Right cardiac atrium (tissue), 5 donors: ENCODE results near the gene EEF1AKMT3. TPM values are rescaled to one million over a fixed set of nuclear protein-coding genes. Genes with fewer than 3 reads are reported as not detected.

Source experiments
- ATAC-seq, 2 donors: fragments of 200-7000 bp; cut with Tn5 transposase; one replicate each; pipeline versions ENCODE4 v1.8.0 to v1.9.1; 2020; ENCODE audit warnings: moderate library complexity in 2 of 2, mild to moderate bottlenecking in 1 of 2
- DNase-seq, 3 donors: peaks; one replicate each; pipeline ENCODE4 v3.0.0-alpha.2; 2020
- H3K27ac ChIP-seq: one replicate; pipeline ENCODE4 v1.5.1; 2013; ENCODE audit warnings: mild to moderate bottlenecking, low read length, control low read depth, moderate library complexity
- H3K27me3 ChIP-seq: one replicate; pipeline ENCODE4 v1.6.1; 2013; ENCODE audit not compliant: control insufficient read depth, insufficient read depth
- H3K4me1 ChIP-seq: one replicate; pipeline ENCODE4 v1.6.1; 2013; ENCODE audit warnings: low read length; ENCODE audit not compliant: control insufficient read depth, insufficient read depth
- H3K4me3 ChIP-seq: one replicate; pipeline ENCODE4 v1.5.1; 2013; ENCODE audit warnings: low read length, control low read depth
- H3K9me3 ChIP-seq: one replicate; pipeline ENCODE4 v1.6.1; 2013; ENCODE audit warnings: low read length; ENCODE audit not compliant: control insufficient read depth
- WGBS: extraction: QIAGEN DNeasy Blood & Tissue Kit; methylation state at CpG from one replicate; pipeline ENCODE4 v1.1.7; 2013; 5-methylcytosine and 5-hydroxymethylcytosine counted together
- intact Hi-C, 4 donors: fragments of 100-400 bp; cut with DNase I; formaldehyde crosslinking; loops; one replicate each; pipeline versions ENCODE4 v1.11.0 to v1.14.0; 2022 to 2023
- polyA plus RNA-seq: library from polyadenylated mRNA; stranded (reverse); fragments of 200-250 nt; gene quantifications from one replicate; pipeline ENCODE4 v1.2.3, GENCODE V29; 2013
- total RNA-seq, 4 donors: library from RNA; stranded (reverse); fragmentation: NEBNext Ultra II Directional; extraction: Animal tissue kit (Norgen Biotek cat#: 25700); gene quantifications; one replicate each; pipeline ENCODE4 v1.2.1, GENCODE V29; 2021
- donor health status: healthy with polysubstance abuse.
- donor health status: DM: no; HTN: yes; CAD: no.
- donor health status: DM: no; HTN: no; CAD: no.
- donor health status: DM: no; HTN: yes; CAD: no; lungs with severe emphysema.
- donor health status: DM: yes; HTN: yes; CAD: no.

The EEF1AKMT3 gene
- total and polyA plus RNA-seq, 5 donors = 0.95 to 3.1 (median 2.4) TPM

- Histone ChIP-seq H3K4me1 (peaks cover 2% of the 10 kb centered on the region), H3K4me3 (no peak overlapping the region), H3K27ac (no peak overlapping the region), H3K9me3 (no peaks in the 10 kb centered on the region), H3K27me3 (no peaks in the 10 kb centered on the region)
- DNase-seq (no peak), ATAC-seq (no peak)
- WGBS = 46% methylated on average over 21 of the region's 21 CpGs
- intact Hi-C loops = no loop called here
Measured at GRCh38 chr12:57727758-57728395, 44.5 kb upstream of the EEF1AKMT3 start.

DNA sequence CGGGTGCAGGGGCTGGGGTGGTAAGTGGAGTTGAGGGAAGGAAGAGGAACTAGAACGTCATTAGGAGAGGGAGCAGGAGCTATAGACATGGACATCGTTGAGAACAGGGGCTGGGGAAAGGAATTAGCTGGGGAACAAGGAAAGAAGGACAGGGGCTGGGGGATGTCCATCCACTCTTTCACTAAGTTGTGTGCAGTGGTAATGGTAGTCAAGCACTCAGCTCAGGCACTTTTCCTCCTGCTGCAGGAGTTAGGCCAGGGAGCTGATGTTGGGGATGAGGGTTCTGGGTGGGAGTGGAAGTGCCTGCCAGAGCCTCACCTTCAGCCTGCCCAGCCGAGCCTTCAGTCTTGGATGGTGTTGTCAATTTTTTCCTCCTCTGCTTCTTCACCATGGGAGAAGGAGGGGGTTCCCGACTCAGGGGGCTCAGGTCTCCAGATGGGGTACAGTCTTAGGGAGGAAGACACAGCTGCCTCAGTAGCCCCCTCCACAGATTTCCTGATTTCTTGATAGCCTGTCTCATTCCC lies 43.0 kb upstream of the EEF1AKMT3 start:
- 48% methylated on average over 5 of the region's 5 CpGs for WGBS

DNA sequence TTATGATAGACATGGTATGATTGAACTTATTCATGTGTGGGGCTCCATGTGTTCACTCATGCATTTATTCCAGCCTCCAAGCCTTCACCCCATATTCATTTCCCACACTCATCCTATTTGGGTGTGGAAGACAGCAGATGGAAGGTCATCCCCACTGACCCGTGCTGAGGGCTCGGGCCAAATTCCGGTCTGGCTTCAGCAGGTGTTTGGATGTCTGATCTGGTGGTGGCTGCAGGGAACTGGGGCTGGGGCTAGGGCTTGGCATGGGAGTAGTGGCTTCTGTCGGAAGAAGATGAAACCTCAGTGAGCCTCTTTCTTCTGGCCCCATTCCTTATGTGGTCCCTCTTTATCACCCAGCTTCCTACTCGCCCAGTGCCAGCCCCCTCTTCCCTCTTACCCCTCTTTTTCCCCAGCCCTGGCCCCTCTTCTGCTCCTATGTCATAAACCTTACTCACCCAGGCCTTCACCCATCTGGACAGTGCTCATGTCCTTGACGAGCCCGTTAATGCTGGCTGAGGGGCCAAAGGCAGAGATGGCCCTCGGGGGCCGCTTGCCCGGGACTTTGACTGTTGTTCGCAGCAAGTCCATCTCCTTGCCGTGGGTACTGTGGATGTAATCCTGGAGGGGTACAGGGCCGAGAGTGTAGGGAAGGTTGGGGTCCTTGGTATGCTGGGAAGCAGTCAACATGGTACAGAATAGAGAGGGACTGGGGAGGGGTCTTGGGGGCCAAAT lies 41.9 kb upstream of the EEF1AKMT3 start:
- Histone ChIP-seq H3K9me3 (no peaks in the 10 kb centered on the region), H3K4me3 (no peak overlapping the region), H3K27me3 (no peaks in the 10 kb centered on the region), H3K27ac (no peak overlapping the region), H3K4me1 (peaks cover 2% of the 10 kb centered on the region)
- ATAC-seq (no peak), DNase-seq (no peak)
- intact Hi-C loops = no loop called here
- WGBS = 79% methylated on average over 13 of the region's 13 CpGs

More for the DNA sequence above, 43.0 kb upstream of the EEF1AKMT3 start:
- ATAC-seq (no peak), DNase-seq (no peak)
- no peak overlapping the region for H3K27ac ChIP-seq
- H3K4me1 ChIP-seq = peaks cover 2% of the 10 kb centered on the region
- H3K4me3 ChIP-seq = no peak overlapping the region
- intact Hi-C loops = no loop called here
- no peaks in the 10 kb centered on the region for H3K9me3 ChIP-seq
- no peaks in the 10 kb centered on the region for H3K27me3 ChIP-seq

- peaks cover 9% of the 10 kb centered on the region for H3K4me1 ChIP-seq
- intact Hi-C loops = no loop called here
- no peak overlapping the region for H3K27ac ChIP-seq
- DNase-seq (no peak), ATAC-seq (no peak)
- no peaks in the 10 kb centered on the region for H3K9me3 ChIP-seq
- no peaks in the 10 kb centered on the region for H3K27me3 ChIP-seq
- H3K4me3 ChIP-seq = no peak overlapping the region
- 78% methylated on average over 19 of the region's 19 CpGs for WGBS
Measured at GRCh38 chr12:57731411-57732080, 40.9 kb upstream of the EEF1AKMT3 start.

- intact Hi-C loops = no loop called here
- H3K9me3 ChIP-seq = no peaks in the 10 kb centered on the region
- 64% methylated on average over 4 of the region's 4 CpGs for WGBS
- H3K27me3 ChIP-seq = no peaks in the 10 kb centered on the region
- no peak for ATAC-seq
- no peak overlapping the region for H3K27ac ChIP-seq
- peaks cover 7% of the 10 kb centered on the region for H3K4me1 ChIP-seq
- no peak for DNase-seq
- no peak overlapping the region for H3K4me3 ChIP-seq
Measured at GRCh38 chr12:57732270-57732669, 40.1 kb upstream of the EEF1AKMT3 start.

DNA sequence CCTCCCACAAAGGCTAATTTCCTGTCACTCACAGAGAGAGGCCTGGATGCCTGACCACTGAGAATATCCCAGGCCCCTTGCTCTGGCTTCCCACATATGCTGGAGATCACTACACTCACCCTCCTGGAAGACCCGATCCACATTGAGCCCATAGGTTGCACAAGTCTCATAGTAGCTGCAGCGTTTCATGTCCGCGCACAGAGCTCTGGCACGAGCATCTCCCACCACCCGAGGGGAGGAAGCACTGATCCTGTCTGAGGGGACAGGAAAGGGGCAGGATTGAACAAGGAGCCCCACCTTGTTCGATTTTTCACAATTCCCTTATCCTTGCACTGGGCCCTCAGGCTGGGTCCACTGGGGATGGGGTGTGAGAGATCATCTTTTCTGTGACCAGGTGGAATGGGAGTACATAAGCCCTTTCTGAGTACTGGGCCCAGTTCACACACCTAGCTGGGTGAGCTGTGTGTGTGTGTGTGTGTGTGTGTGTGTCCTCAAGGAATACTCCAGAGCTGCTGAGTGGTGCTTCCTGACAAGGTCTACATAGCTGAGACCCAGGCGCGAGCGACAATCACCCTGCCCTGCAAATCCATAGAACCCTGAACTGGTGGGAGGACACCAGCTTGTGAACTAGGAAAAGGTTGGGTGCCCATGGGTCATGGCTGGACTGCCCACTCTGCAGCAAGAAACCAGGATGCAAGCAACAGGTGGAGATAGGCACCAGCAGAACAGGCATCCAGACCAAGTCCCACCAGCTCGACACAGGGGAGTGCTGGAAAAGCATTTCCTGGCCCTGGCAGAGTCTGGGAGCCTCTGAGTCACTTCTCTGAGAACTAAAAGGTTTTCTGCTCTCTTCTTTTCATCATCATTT lies 39.5 kb upstream of the EEF1AKMT3 start:
- H3K9me3 ChIP-seq = no peaks in the 10 kb centered on the region
- H3K4me3 ChIP-seq = no peak overlapping the region
- H3K4me1 ChIP-seq = peaks cover 11% of the 10 kb centered on the region
- H3K27ac ChIP-seq = no peak overlapping the region
- no peak for DNase-seq
- 78% methylated on average over 11 of the region's 11 CpGs for WGBS
- intact Hi-C loops = no loop called here
- H3K27me3 ChIP-seq = no peaks in the 10 kb centered on the region
- ATAC-seq = no peak

GRCh38 chr12:57733928-57734327 lies 38.5 kb upstream of the EEF1AKMT3 start:
- Histone ChIP-seq H3K27ac (no peak overlapping the region), H3K4me3 (no peak overlapping the region), H3K4me1 (peaks cover 11% of the 10 kb centered on the region), H3K9me3 (no peaks in the 10 kb centered on the region), H3K27me3 (no peaks in the 10 kb centered on the region)
- no peak for ATAC-seq
- no peak for DNase-seq
- intact Hi-C loops = no loop called here
- WGBS = 78% methylated on average over 6 of the region's 6 CpGs

DNA sequence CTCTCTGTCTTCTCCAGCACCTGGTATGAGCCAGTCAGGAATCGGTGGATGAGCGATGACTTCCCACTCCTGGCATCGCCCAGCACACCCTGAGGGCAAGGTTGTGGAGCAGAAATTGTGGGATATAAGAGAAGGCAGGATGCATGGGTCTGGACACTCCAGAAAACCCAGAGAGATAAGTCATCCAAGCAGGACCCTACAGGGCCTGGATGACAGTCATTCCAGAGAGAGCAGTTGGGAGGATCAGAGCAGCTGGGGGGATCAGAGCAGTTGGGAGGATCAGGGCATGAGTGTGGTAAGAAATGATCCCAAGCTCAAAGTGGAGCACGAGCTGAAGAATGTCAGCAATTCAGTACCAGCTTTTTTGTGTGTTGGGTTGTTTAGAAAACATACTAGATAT lies 37.8 kb upstream of the EEF1AKMT3 start:
- intact Hi-C loops = no loop called here
- Histone ChIP-seq H3K9me3 (no peaks in the 10 kb centered on the region), H3K4me1 (peaks cover 11% of the 10 kb centered on the region), H3K4me3 (no peak overlapping the region), H3K27me3 (no peaks in the 10 kb centered on the region), H3K27ac (no peak overlapping the region)
- ATAC-seq (no peak), DNase-seq (no peak)
- 82% methylated on average over 4 of the region's 4 CpGs for WGBS

GRCh38 chr12:57735198-57735855 lies 37.1 kb upstream of the EEF1AKMT3 start:
- Histone ChIP-seq H3K4me3 (peak overlapping the region; percentile 13), H3K27ac (no peak overlapping the region), H3K9me3 (no peaks in the 10 kb centered on the region), H3K27me3 (no peaks in the 10 kb centered on the region), H3K4me1 (peaks cover 11% of the 10 kb centered on the region)
- DNase-seq (no peak), ATAC-seq (no peak)
- 23% methylated on average over 8 of the region's 8 CpGs for WGBS
- intact Hi-C loops = no loop called here
